Activated CD8-positive, alpha-beta T cell treated with anti-CD3 and anti-CD28 coated beads, Interleukin-2, amount 10 ng/mL, durations not matched to agents 7 days and 5 days (primary cell): Measurements from ENCODE around the gene CARS2. TPM values are rescaled to one million over a fixed set of nuclear protein-coding genes. Genes with fewer than 3 reads are reported as not detected.
A peak's percentile ranks its signal among the peaks of the same experiment; 100 is the strongest.

Source experiments
- ATAC-seq: fragments of 150-1000 bp; cut with Tn5 transposase; one replicate; pipeline ENCODE4 v1.10.0; 2021; ENCODE audit warnings: moderate library complexity
- CTCF ChIA-PET: fragments of 350-600 bp; sonication (Branson Sonifier 250); formaldehyde crosslinking; loops from one replicate; lab custom pipeline; 2021; ENCODE audit warnings: antibody characterized with exemption; lab: Charles Lee
- POLR2A ChIA-PET: fragments of 350-600 bp; sonication (Branson Sonifier 250); formaldehyde crosslinking; loops from one replicate; lab custom pipeline; 2021; ENCODE audit warnings: antibody characterized with exemption; lab: Charles Lee
- DNase-seq: peaks from one replicate; pipeline ENCODE4 v3.0.0-alpha.2; 2020
- H3K27ac Mint-ChIP-seq: one replicate; pipeline ENCODE4 v1.8.0; 2021; ENCODE audit warnings: mild to moderate bottlenecking, mixed read lengths
- H3K27me3 Mint-ChIP-seq: one replicate; pipeline ENCODE4 v1.8.0; 2021; ENCODE audit warnings: low read depth, mixed read lengths
- H3K36me3 Mint-ChIP-seq: one replicate; pipeline ENCODE4 v1.8.0; 2021; ENCODE audit warnings: low read depth, mixed read lengths
- H3K4me1 Mint-ChIP-seq: one replicate; pipeline ENCODE4 v1.8.0; 2021; ENCODE audit warnings: low read depth, mixed read lengths
- H3K4me3 Mint-ChIP-seq: one replicate; pipeline ENCODE4 v1.8.0; 2021; ENCODE audit warnings: mild to moderate bottlenecking, mixed read lengths
- H3K9me3 Mint-ChIP-seq: one replicate; pipeline ENCODE4 v1.8.0; 2022; ENCODE audit warnings: mixed read lengths; ENCODE audit not compliant: insufficient read depth
- total RNA-seq, 2 experiments: library from RNA; stranded (reverse); gene quantifications; one replicate each; pipeline ENCODE4 v1.2.3, GENCODE V29; 2021

The CARS2 gene
- total RNA-seq, 2 experiments from 2014 or later = 73.1 to 79.9 TPM

GRCh38 chr13:110626521-110626920 lies 79.4 kb downstream of the CARS2 start:
- ATAC-seq = no peak
- Mint-ChIP-seq H3K4me3 (no peak overlapping the region), H3K9me3 (no peaks in the 10 kb centered on the region), H3K4me1 (peaks cover 25% of the 10 kb centered on the region), H3K27me3 (no peaks in the 10 kb centered on the region), H3K27ac (no peak overlapping the region), H3K36me3 (peaks cover 31% of the 10 kb centered on the region)
- ChIA-PET CTCF (no interaction called here), POLR2A (no interaction called here)
- DNase-seq = no peak

- CTCF ChIA-PET = no interaction called here
- POLR2A ChIA-PET = no interaction called here
- no peak overlapping the region for H3K4me3 Mint-ChIP-seq
- DNase-seq (no peak), ATAC-seq (no peak)
- H3K36me3 Mint-ChIP-seq = peaks cover 26% of the 10 kb centered on the region
- no peaks in the 10 kb centered on the region for H3K27me3 Mint-ChIP-seq
- H3K9me3 Mint-ChIP-seq = no peaks in the 10 kb centered on the region
- no peak overlapping the region for H3K27ac Mint-ChIP-seq
- H3K4me1 Mint-ChIP-seq = peaks cover 25% of the 10 kb centered on the region
These were observed 80.1 kb downstream of the CARS2 start for GRCh38 chr13:110625771-110626321.

- Mint-ChIP-seq H3K4me1 (peaks cover 19% of the 10 kb centered on the region), H3K36me3 (peaks cover 23% of the 10 kb centered on the region), H3K27ac (no peak overlapping the region), H3K9me3 (no peaks in the 10 kb centered on the region), H3K4me3 (no peak overlapping the region), H3K27me3 (no peaks in the 10 kb centered on the region)
- CTCF ChIA-PET = no interaction called here
- POLR2A ChIA-PET = no interaction called here
- DNase-seq = no peak
- ATAC-seq = no peak
These were observed 80.9 kb downstream of the CARS2 start for GRCh38 chr13:110624766-110625756.

GRCh38 chr13:110620596-110620995 lies 85.3 kb downstream of the CARS2 start:
- Mint-ChIP-seq H3K27ac (no peak overlapping the region), H3K27me3 (no peaks in the 10 kb centered on the region), H3K36me3 (peaks cover 15% of the 10 kb centered on the region), H3K9me3 (no peaks in the 10 kb centered on the region), H3K4me1 (peaks cover 23% of the 10 kb centered on the region), H3K4me3 (no peak overlapping the region)
- DNase-seq (no peak), ATAC-seq (no peak)
- ChIA-PET POLR2A (no interaction called here), CTCF (interaction anchor here (1.0 kb wide), 1 partner anchor 61 kb away, joined by 3 read pairs; no protein-coding TSS in a partner anchor)

DNA sequence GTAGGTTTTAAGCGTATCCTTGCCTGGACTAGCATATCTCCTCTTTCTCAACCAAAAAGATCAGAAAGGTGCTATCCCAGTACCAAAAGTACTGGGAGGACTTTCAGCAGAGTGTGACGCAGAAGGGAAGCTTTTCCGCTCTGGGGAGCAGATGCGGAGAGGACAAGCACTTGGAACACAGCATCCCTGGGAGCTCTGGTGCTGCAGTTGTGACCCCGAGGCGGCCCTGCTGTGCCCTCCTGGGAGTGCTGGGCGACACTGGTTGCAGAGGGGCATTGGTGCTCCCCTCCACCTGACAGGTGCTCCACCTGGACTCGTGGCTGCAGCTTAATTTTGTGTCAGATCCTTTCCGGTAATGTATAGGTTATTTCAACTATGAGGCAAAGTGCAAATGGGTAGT lies 87.1 kb downstream of the CARS2 start:
- ATAC-seq (no peak), DNase-seq (no peak)
- no peaks in the 10 kb centered on the region for H3K27me3 Mint-ChIP-seq
- no peak overlapping the region for H3K27ac Mint-ChIP-seq
- peaks cover 29% of the 10 kb centered on the region for H3K4me1 Mint-ChIP-seq
- peaks cover 16% of the 10 kb centered on the region for H3K36me3 Mint-ChIP-seq
- H3K4me3 Mint-ChIP-seq = no peak overlapping the region
- ChIA-PET POLR2A (no interaction called here), CTCF (no interaction called here)
- no peaks in the 10 kb centered on the region for H3K9me3 Mint-ChIP-seq

GRCh38 chr13:110618167-110618566 lies 87.7 kb downstream of the CARS2 start:
- Mint-ChIP-seq H3K9me3 (peaks cover 4% of the 10 kb centered on the region), H3K36me3 (peaks cover 12% of the 10 kb centered on the region), H3K4me1 (peaks cover 29% of the 10 kb centered on the region), H3K27me3 (no peaks in the 10 kb centered on the region), H3K4me3 (no peak overlapping the region), H3K27ac (no peak overlapping the region)
- ChIA-PET CTCF (no interaction called here), POLR2A (no interaction called here)
- DNase-seq (no peak), ATAC-seq (no peak)

DNA sequence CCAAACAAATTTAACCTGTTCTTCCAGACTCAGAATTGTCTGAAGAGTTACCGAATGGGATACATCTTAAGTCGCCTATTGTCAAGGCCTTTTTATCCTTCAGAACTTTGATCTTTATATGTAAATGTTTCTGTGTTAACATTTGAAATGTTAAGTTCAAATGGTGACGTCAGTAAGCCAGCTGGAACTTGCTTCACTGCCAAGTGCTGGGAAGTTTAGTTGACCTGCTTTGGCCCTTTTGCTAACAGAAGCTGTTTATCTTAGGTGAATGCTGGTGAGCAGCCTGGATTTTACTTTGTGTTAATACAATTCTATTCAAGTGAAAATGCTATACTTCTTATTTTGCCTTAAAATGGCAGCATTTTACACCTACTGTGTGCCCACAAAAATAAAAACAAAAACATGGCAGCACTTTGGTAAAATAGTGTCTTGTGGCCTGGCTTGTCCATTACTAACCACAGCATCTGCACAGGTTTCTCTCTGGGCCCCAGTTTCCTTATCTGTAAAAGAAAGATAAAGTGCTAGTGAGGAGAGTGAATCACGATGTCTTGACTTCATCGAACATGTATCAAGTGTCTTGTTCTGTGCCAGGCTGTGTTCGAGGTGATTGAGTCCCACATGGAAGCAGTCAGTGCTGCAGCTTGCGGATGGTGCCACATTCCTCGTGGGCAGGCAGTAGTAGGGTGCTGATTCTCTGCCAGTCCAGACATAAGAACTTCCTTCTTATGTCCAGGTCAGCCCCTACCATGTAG lies 88.4 kb downstream of the CARS2 start:
- ChIA-PET POLR2A (interaction anchor here (1.1 to 3.8 kb wide), 2 partner anchors 95 to 298 kb away, joined by 4 to 22 read pairs; no protein-coding TSS in a partner anchor), CTCF (interaction anchor here (0.8 to 2.0 kb wide), 9 partner anchors 19 to 298 kb away, joined by 3 to 7 read pairs (median 3); no protein-coding TSS in a partner anchor)
- Mint-ChIP-seq H3K27me3 (no peaks in the 10 kb centered on the region), H3K27ac (no peak overlapping the region), H3K4me1 (peaks cover 29% of the 10 kb centered on the region), H3K9me3 (peaks cover 4% of the 10 kb centered on the region), H3K4me3 (no peak overlapping the region), H3K36me3 (peaks cover 6% of the 10 kb centered on the region)
- ATAC-seq (no peak), DNase-seq (no peak)

GRCh38 chr13:110616103-110617101 lies 89.5 kb downstream of the CARS2 start:
- H3K36me3 Mint-ChIP-seq = peaks cover 6% of the 10 kb centered on the region
- ATAC-seq (peak; percentile 44), DNase-seq (peak; percentile 52)
- H3K9me3 Mint-ChIP-seq = peaks cover 4% of the 10 kb centered on the region
- H3K27me3 Mint-ChIP-seq = peaks cover 3% of the 10 kb centered on the region
- CTCF ChIA-PET = interaction anchor here (0.7 to 2.0 kb wide), 14 partner anchors 20 to 299 kb away, joined by 3 to 7 read pairs (median 3); no protein-coding TSS in a partner anchor
- peaks cover 29% of the 10 kb centered on the region for H3K4me1 Mint-ChIP-seq
- peak overlapping the region; percentile 96 for H3K4me3 Mint-ChIP-seq
- POLR2A ChIA-PET = interaction anchor here (0.9 to 3.8 kb wide), 5 partner anchors 13 to 299 kb away, joined by 3 to 22 read pairs (median 4); no protein-coding TSS in a partner anchor
- peak overlapping the region; percentile 95 for H3K27ac Mint-ChIP-seq

DNA sequence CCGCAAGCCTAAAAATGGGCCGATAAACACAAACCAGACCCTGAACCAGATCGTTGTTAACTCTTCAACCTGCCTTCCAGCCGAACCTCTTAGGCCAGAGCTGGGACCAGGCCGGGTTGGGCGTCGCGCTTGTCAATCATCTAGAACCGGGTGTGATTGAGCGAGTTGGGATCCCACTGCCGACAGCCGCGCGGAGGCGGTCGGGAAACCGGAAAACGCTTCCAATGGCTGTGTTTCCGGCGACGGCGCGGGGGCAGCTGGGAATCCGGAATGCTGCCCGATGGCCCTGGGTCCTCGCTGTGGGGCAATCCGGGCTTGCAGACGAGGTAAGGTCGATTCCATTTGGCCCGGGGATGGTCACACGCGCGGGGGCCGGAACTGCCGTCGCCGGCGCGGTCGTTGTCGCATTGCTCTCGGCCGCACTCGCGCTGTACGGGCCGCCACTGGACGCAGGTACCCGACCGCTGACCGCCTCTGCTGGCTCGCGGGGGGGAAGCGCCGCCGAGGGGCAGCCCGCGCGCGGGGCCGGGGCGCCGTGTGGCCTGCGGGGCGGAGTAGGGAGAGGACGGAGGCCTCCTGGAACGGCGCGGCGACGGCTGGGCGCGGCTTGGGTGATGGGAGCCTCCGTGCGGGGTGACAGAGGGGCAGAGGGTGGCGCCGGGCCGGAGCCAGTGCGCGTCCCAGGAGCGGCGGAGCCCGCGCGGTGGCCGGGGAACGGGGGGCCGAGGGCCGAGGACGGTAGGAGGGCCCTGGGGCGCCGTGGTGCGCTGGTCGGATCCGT lies 90.4 kb downstream of the CARS2 start, which contains the start of gene NAXD:
Gene NAXD (plus strand): TSS at position 224 of the 781 bp plus-strand sequence. CDS start 57 bp downstream, at position 281.
- DNase-seq = peak; percentile 89
- ChIA-PET CTCF (interaction anchor here (0.9 to 2.0 kb wide), 4 partner anchors 22 to 207 kb away, joined by 3 to 7 read pairs (median 5); no protein-coding TSS in a partner anchor), POLR2A (interaction anchor here (1.8 to 3.8 kb wide), 2 partner anchors 97 to 100 kb away, joined by 11 to 22 read pairs; no protein-coding TSS in a partner anchor)
- H3K9me3 Mint-ChIP-seq = peaks cover 4% of the 10 kb centered on the region
- peak; percentile 90 for ATAC-seq
- H3K4me3 Mint-ChIP-seq = peak within 1 kb of the TSS; percentile 96
- H3K27ac Mint-ChIP-seq = peak within 1 kb of the TSS; percentile 95
- peaks cover 6% of the 10 kb centered on the region for H3K36me3 Mint-ChIP-seq
- peaks cover 29% of the 10 kb centered on the region for H3K4me1 Mint-ChIP-seq
- peaks cover 4% of the 10 kb centered on the region for H3K27me3 Mint-ChIP-seq

GRCh38 chr13:110615005-110615321 lies 91.0 kb downstream of the CARS2 start:
- ChIA-PET POLR2A (interaction anchor here (1.8 to 3.8 kb wide), 2 partner anchors 97 to 101 kb away, joined by 11 to 22 read pairs; no protein-coding TSS in a partner anchor), CTCF (interaction anchor here (1.3 kb wide), 1 partner anchor 21 kb away, joined by 5 read pairs; no protein-coding TSS in a partner anchor)
- peaks cover 6% of the 10 kb centered on the region for H3K36me3 Mint-ChIP-seq
- peak overlapping the region; percentile 95 for H3K27ac Mint-ChIP-seq
- DNase-seq (no peak), ATAC-seq (no peak)
- peaks cover 29% of the 10 kb centered on the region for H3K4me1 Mint-ChIP-seq
- peaks cover 4% of the 10 kb centered on the region for H3K9me3 Mint-ChIP-seq
- peaks cover 4% of the 10 kb centered on the region for H3K27me3 Mint-ChIP-seq
- peak overlapping the region; percentile 96 for H3K4me3 Mint-ChIP-seq
